Calu3 (cell line): Measurements from ENCODE around the gene RC3H2. TPM values are rescaled to one million over a fixed set of nuclear protein-coding genes. Genes with fewer than 3 reads are reported as not detected.

Source experiments
- Bru-seq: library from RNA; stranded (reverse); fragments of 400-500 nt; gene quantifications from one replicate; lab custom pipeline; 2021; lab: Mats Ljungman, UMichigan
- BruChase-seq, 2 experiments: library from RNA; stranded (reverse); fragments of 400-500 nt; gene quantifications; one replicate each; lab custom pipeline; 2021; lab: Mats Ljungman, UMichigan
- BruUV-seq: library from RNA; stranded (reverse); fragments of 400-500 nt; replicated peaks from 2 replicates; lab custom pipeline; 2021; lab: Mats Ljungman, UMichigan
- CTCF ChIA-PET: fragments of 300-600 bp; sonication (Branson Sonifier 250); formaldehyde crosslinking; loops from one replicate; lab custom pipeline; 2022; ENCODE audit warnings: antibody characterized with exemption; lab: Charles Lee
- DNase-seq: peaks from one replicate; pipeline ENCODE4 v3.0.0; 2022
- H3K27ac Mint-ChIP-seq: one replicate; pipeline ENCODE4 v1.8.0; 2022; ENCODE audit warnings: mixed read lengths; ENCODE audit not compliant: unreplicated experiment
- H3K27me3 Mint-ChIP-seq: one replicate; pipeline ENCODE4 v1.8.0; 2022; ENCODE audit warnings: mixed read lengths; ENCODE audit not compliant: unreplicated experiment
- H3K36me3 Mint-ChIP-seq: one replicate; pipeline ENCODE4 v1.8.0; 2022; ENCODE audit warnings: mild to moderate bottlenecking, moderate library complexity, mixed read lengths; ENCODE audit not compliant: insufficient read depth, unreplicated experiment
- H3K4me1 Mint-ChIP-seq: one replicate; pipeline ENCODE4 v1.8.0; 2022; ENCODE audit warnings: mild to moderate bottlenecking, low read depth, mixed read lengths; ENCODE audit not compliant: unreplicated experiment
- H3K4me3 Mint-ChIP-seq: one replicate; pipeline ENCODE4 v1.8.0; 2022; ENCODE audit warnings: mild to moderate bottlenecking, low read depth, moderate library complexity, mixed read lengths; ENCODE audit not compliant: unreplicated experiment
- H3K9me3 Mint-ChIP-seq: one replicate; pipeline ENCODE4 v1.8.0; 2022; ENCODE audit warnings: low read depth, mixed read lengths; ENCODE audit not compliant: unreplicated experiment
- CTCF ChIP-seq: fragments of 200-600 bp; IDR thresholded peaks from one replicate; pipeline ENCODE4 v1.8.0; 2022; ENCODE audit warnings: antibody characterized with exemption; ENCODE audit not compliant: unreplicated experiment
- intact Hi-C: fragments of 100-400 bp; cut with micrococcal nuclease; formaldehyde crosslinking; loops from one replicate; pipeline ENCODE4 v1.10.0; 2022; ENCODE audit not compliant: unreplicated experiment
- long read RNA-seq: library from polyadenylated mRNA; stranded (forward); transcript quantifications from one replicate; pipeline ENCODE4 v2.0.0, GENCODE V29; 2022
- total RNA-seq: library from RNA; stranded (reverse); gene quantifications from 2 replicates; pipeline ENCODE4 v1.2.3, GENCODE V29; 2022

RC3H2 gene
- 44.0 and 45.5 TPM in 2 replicates for total RNA-seq
- percentile 82 among the genes with signal in this experiment for Bru-seq, nascent RNA
- BruChase-seq, experiment 1, labeled RNA remaining after a 6-hour chase = percentile 93 among the genes with signal in this experiment
- percentile 87 among the genes with signal in this experiment for BruChase-seq, experiment 2, labeled RNA remaining after a 2-hour chase
- long read RNA-seq, partial matches to known transcripts = 0 of 17 reads
- long read RNA-seq, other reads (novel, unspliced or antisense) = 14 of 17 reads

GRCh38 chr9:122904823-122905710, at the start of gene RC3H2:
TSS of gene RC3H2 (minus strand) at chr9:122905359. CDS start at chr9:122897509, 7,850 bp downstream.
- intact Hi-C loops = no loop called here
- DNase-seq = peak; percentile 95
- peaks cover 20% of the 10 kb centered on the region for H3K36me3 Mint-ChIP-seq
- no peak for TF ChIP-seq CTCF
- BruUV-seq = no TSS peak
- CTCF ChIA-PET = no interaction called here
- H3K4me3 Mint-ChIP-seq = peak within 1 kb of the TSS; percentile 76
- H3K4me1 Mint-ChIP-seq = no peaks in the 10 kb centered on the region
- H3K9me3 Mint-ChIP-seq = no peaks in the 10 kb centered on the region
- peak within 1 kb of the TSS; percentile 57 for H3K27ac Mint-ChIP-seq
- H3K27me3 Mint-ChIP-seq = no peaks in the 10 kb centered on the region

- Mint-ChIP-seq H3K4me3 (peak overlapping the region; percentile 46), H3K27ac (peak overlapping the region; percentile 76), H3K9me3 (no peaks in the 10 kb centered on the region), H3K4me1 (peaks cover 41% of the 10 kb centered on the region), H3K36me3 (peaks cover 8% of the 10 kb centered on the region), H3K27me3 (no peaks in the 10 kb centered on the region)
- no peak for TF ChIP-seq CTCF
- DNase-seq = no peak
- no TSS peak for BruUV-seq
- CTCF ChIA-PET = interaction anchor here (1.0 kb wide), 1 partner anchor 22 kb away, joined by 5 read pairs; the partner anchor contains the start of gene ZBTB26
- intact Hi-C loops = no loop called here
Observed at GRCh38 chr9:122954253-122954691, 49.1 kb upstream of the RC3H2 start.

GRCh38 chr9:122951056-122951455, 45.9 kb upstream of the RC3H2 start:
- H3K27ac Mint-ChIP-seq = no peak overlapping the region
- peaks cover 62% of the 10 kb centered on the region for H3K4me1 Mint-ChIP-seq

More at GRCh38 chr9:122951056-122951455, 45.9 kb upstream of the RC3H2 start:
- Mint-ChIP-seq H3K36me3 (peaks cover 12% of the 10 kb centered on the region), H3K9me3 (no peaks in the 10 kb centered on the region), H3K27me3 (no peaks in the 10 kb centered on the region), H3K4me3 (no peak overlapping the region)
- CTCF ChIA-PET = no interaction called here
- TF ChIP-seq CTCF = no peak
- intact Hi-C loops = no loop called here
- no peak for DNase-seq
- no TSS peak for BruUV-seq
